Hematopoietic multipotent progenitor cell treated with erythropoietin and hydrocortisone succinate and interleukin-3 and kit ligand, for 4 days (in vitro differentiated cells): ENCODE results near the gene ZNF331.

Experiments used
- DNase-seq: peaks from one replicate; pipeline ENCODE4 v3.0.0-alpha.2; 2015

Gene ZNF331

DNA sequence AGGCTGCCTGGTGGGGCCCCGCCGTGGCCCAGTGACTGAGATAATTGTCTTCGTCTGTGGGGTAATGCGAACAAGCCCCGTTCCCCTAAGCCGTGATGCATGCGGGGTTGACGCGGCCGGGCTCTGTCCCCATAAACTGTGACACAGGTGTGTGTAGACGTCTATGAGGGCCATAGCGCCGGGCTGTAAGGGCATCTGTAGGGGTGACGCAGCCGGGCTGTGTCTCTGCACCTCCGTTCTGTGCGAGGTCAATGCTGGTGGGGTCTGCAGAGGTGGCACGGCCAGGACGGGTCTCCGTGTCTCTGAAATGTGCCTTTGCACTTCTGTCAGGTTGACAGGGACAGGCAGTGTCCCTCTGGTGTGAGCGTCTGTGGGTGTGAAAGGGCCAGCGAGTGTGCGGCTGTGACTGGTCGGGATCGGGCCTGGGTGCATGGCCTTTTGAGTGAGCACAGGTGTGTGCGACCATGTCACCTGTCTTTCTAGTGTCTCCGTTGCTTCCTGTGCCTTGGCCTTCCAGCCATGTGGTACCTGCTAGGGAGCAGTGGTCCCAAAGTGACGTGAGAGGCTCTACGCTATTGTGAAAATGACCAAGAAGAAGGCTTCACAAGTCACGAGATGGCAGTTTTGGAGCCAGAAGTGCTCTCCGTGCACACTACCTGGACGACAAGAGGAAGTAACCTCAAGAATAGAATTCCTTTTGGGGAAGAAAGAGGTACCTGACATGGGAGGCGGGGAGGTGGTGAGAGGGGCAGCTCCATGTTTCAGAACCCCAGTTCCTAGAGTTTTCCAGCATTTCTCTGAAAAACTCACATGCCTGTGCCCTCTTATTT lies 16.4 kb upstream of the ZNF331 start:
- DNase-seq, result peak; percentile 32

- no peak for DNase-seq
These were observed 12.0 kb upstream of the ZNF331 start for GRCh38 chr19:53525922-53526321.

DNA sequence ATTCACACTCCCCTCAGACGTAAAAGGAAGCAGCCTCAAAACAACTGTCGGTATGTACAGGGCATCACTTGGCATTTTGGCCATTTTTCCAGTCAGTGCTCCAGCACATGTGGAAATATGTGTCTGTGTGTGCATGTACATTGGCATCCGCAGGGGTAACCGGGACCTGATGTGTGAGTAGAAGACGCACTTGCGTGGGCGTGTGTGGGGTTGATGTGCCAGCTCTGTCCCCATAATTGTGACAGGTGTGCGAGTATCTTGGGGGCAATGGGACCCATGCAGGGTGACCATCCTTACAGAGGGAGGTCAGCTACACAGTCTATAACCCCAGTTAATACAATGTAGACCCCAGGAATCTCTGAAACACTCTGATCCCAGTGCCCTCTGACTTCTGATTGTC lies 7.3 kb upstream of the ZNF331 start:
- no peak for DNase-seq

- DNase-seq, result no peak
These were observed 6.5 kb upstream of the ZNF331 start for GRCh38 chr19:53531457-53531856.

GRCh38 chr19:53532362-53532761 lies 5.6 kb upstream of the ZNF331 start:
- no peak for DNase-seq

GRCh38 chr19:53536225-53536548 lies 1.8 kb upstream of the ZNF331 start:
- DNase-seq, result peak; percentile 48

DNA sequence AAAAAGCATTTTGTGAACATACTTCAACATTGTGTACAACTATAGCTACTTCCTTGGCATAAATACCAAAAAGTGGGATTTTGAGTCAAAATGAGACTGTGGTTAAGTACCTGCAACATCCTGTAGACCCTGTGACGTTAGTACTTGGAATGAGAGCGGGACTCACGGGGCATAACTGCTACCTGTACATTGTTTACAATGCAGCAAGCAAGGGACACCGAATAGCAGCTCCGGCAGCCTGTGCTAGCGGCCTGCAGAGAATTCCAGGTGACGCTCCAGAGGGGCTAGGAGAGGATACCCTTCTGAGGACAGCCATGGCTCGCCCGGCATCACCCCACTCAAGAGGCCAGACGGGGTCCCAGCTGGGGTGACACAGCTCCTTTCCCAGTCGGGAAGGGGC lies 824 bp upstream of the ZNF331 start:
- DNase-seq, result no peak

DNA sequence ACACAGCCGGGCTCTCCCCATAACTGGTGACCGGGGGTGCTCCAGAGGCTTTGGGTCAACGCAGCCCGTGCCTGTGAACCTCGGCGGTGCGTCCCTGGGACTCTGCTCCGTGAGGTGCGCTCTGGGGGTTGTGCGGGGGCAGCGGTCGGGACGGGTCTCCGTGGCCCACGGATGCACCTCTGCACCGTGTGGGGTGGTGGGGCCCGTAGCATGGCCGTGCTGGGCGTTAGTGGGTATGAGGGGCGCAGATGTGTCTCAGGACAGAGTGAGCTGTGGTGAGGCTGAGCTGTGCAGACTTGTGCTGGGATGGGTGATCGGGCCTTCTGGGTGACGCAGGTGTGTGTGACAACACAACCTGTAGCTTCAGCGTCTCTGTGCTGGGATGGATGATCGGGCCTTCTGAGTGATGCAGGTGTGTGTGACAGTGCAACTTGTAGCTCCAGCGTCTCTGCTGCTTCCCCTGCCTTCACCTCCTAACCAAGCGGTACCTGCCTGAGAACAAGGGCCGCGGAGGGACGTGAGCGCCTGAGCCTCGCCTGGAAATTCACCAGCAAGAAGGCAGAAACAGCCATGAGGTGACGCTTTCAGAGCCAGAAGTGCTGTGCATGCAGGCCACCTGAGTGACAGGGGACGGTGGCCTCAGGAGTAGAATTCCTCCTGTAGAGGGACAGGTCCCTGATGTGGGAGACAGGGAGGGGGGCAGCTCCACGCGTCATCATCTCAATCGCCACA lies 599 bp downstream of the ZNF331 start:
- DNase-seq, result no peak

GRCh38 chr19:53540091-53540490 lies 2.1 kb downstream of the ZNF331 start:
- no peak for DNase-seq

- DNase-seq, result no peak
These were observed 4.0 kb downstream of the ZNF331 start for GRCh38 chr19:53541971-53542370.

DNA sequence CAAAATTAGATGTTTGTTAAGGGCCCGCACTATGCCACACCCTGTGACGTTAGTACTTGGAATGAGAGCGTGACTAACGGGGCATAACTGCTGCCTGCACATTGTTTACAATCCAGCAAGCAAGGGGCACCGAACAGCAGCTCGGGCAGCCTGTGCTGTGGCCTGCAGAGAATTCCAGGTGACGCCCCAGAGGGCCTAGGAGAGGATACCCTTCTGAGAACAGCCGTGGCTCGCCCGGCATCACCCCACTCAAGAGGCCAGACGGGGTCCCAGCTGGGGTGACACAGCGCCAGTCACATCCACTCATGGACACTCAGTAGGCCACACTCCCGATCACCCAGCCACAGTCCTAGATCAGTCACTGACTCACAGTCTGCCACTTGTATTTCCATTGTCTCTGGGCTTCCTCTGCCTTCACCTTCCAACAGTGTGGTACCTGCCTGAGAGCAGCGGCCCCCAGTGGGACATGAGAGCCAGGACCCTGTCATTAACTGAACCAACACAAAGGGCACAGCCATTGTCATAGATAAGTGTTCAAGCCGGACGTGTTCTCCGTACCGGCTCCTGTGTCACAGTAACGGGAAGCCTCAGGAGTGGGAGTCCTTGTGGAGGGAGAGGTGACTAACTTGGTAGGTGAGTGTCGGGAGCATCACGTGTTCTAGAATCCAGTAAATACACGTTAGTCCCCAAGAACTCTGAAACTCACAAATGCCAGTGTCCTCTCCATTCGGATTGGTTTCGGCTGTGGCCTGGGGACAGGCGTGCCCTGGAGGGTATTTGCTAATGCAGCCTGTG lies 7.5 kb downstream of the ZNF331 start:
- DNase-seq, result no peak

DNA sequence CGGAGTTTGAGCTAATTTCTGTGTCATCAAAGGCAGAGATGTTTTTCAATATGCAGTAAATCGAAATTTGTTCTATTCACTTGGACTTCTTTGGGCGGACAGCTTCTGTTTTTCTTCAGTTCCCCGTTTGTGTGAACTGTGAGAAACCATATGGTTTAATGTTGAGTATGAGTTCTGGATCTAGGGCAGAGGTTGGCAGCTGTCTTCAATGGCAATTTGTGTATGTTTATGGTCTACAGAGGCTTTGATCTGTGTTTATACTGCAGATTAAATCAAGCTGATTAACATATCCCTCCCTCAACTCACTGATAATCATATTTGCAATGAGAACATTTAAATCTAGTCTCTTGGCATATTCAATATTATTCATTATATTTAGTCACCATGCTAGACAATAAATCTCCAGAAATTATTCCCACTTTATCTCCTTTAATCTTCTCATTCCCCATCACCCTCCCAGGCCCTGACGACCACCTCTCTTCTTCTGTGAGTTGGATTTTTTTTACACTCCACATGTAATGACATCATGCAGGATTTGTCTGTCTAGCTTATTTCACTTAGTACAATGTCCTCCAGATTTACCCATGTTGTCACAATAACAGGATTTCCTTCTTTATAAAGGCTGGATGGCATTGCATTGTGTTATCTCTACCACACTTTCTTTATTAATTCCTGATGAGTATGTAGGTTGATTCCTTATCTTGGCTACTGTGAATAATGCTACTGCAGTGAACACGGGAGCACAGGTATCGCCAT lies 9.0 kb downstream of the ZNF331 start:
- DNase-seq, result no peak

DNA sequence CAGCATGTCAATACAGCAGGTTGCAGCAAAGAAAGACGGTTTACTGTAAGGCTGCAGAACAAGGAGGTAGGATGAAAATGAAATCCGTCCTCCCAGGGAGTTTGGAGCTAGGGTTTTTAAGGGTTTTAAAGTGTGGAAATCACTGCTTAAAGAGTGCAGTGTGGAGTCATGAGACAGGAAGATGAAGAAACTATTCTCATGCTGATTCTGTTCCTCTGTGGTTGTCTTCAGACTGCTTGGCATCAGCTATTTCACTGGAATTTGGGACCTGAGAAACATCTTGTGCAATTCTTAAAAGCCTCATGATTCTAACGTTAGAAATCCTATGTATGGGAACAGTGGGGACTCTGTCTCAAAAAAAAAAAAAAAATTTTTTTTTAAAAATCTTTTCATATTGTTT lies 11.4 kb downstream of the ZNF331 start:
- DNase-seq, result no peak

DNA sequence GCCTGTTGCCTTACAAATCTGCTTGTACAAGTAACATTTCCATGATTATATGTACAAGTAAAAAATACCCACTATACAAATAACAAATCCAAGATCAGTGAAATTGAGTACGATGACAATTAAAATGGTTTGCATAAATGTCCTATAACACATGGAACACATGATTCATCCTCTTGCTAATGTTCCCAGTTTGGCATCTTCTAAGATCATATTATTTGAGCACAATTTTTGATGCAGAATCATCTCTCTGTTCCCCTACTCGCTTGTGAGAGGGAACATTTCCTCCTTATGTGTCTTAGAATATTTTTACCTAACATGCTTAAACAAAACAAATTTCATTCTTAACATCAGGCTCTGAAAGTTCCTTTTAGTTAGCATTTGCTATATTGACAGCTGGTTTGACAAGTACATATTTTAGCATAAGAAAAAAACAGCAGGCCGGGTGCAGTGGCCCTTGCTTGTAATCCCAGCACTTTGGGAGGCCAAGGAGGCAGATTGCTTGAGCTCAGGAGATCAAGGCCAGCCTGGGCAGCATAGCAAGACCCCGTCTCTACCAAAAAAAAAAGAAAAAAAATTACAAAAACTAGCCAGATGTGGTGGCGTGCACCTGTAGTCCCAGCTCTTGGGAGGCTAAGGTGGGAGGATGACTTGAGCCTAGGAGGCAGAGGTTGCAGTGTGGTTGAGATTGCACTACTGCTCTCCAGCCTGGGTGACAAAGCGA lies 14.2 kb downstream of the ZNF331 start:
- DNase-seq, result no peak

DNA sequence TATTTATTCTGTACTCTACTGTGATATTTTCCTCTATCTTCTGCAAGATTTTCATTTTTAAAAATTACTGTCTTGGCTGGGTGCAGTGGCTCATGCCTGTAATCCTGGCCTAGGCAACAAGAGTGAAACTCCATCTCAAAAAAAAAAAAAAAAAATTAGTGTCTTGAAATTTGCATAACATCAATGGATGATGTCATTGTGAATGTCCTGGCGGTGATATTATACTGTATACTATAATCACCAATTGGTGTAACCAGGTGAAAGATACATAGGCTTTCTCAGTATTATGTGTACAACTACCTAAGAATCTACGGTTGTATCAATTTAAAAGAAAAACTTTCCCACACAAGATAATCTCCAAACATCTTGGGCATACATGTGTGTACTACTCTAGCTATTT lies 15.2 kb downstream of the ZNF331 start:
- DNase-seq, result no peak

GRCh38 chr19:53553865-53554791 lies 16.2 kb downstream of the ZNF331 start:
- peak; percentile 89 for DNase-seq

- no peak for DNase-seq
These were observed 16.9 kb downstream of the ZNF331 start for GRCh38 chr19:53554804-53555203.

GRCh38 chr19:53555352-53555751 lies 17.4 kb downstream of the ZNF331 start:
- DNase-seq, result no peak

DNA sequence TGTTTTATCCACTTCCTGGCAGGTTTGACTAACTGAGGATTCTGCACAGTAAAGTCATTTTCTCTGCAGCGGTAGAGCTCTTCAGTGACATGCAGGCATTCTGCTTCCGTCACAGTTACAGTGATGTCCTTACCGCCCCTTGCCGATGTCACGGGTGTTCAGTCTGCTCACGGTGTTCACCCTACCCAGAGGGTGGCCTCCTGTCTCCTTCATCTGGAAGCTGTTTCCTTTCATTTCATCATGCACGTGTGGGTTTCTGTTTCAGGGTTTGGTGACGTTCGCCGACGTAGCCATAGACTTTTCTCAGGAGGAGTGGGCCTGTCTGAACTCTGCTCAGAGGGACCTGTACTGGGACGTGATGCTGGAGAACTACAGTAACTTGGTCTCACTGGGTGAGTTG lies 33.4 kb downstream of the ZNF331 start:
- DNase-seq, result no peak

GRCh38 chr19:53576941-53577653 lies 39.2 kb downstream of the ZNF331 start:
- no peak for DNase-seq
